Kidney (tissue), 14 donors: ENCODE data around the gene TLK2. TPM values are rescaled to one million over a fixed set of nuclear protein-coding genes. Genes with fewer than 3 reads are reported as not detected.

ENCODE experiments used
- DNase-seq, 5 donors: peaks; one replicate each; pipeline ENCODE4 v3.0.0-alpha.2; 2013 to 2020
- FAIRE-seq: peaks from 2 replicates; lab custom pipeline; 2012; peaks lifted over from hg19 to GRCh38; lab: Jason Lieb, UNC
- H3K27ac ChIP-seq, 2 donors: one replicate each; pipeline ENCODE4 v1.7.0; 2013; ENCODE audit warnings: low read depth in 2 of 2, low read length in 2 of 2, inconsistent platforms in 1 of 2
- H3K27me3 ChIP-seq: one replicate; pipeline ENCODE4 v1.7.1; 2013; ENCODE audit warnings: low read length, inconsistent platforms; ENCODE audit not compliant: control insufficient read depth, insufficient read depth
- H3K36me3 ChIP-seq, 3 donors: one replicate each; pipeline versions ENCODE4 v1.7.0 to v1.7.1; 2013; ENCODE audit warnings: low read length in 3 of 3, control low read depth in 1 of 3, inconsistent platforms in 1 of 3; ENCODE audit not compliant: insufficient read depth in 3 of 3, control insufficient read depth in 2 of 3
- H3K4me1 ChIP-seq, 3 donors: one replicate each; pipeline versions ENCODE4 v1.7.0 to v1.7.1; 2013; ENCODE audit warnings: low read length in 3 of 3, inconsistent platforms in 1 of 3, low read depth in 1 of 3; ENCODE audit not compliant: control insufficient read depth in 2 of 3, insufficient read depth in 2 of 3
- H3K4me3 ChIP-seq, 3 donors: one replicate each; pipeline versions ENCODE4 v1.7.0 to v1.8.1; 2013; ENCODE audit warnings: low read length in 3 of 3, control low read depth in 1 of 3, inconsistent platforms in 1 of 3
- H3K9ac ChIP-seq, 3 donors: one replicate each; pipeline versions ENCODE4 v1.7.0 to v1.7.1; 2013; ENCODE audit warnings: low read length in 3 of 3, control low read depth in 1 of 3, inconsistent platforms in 1 of 3
- H3K9me3 ChIP-seq, 3 donors: one replicate each; pipeline versions ENCODE4 v1.7.0 to v1.7.1; 2013; ENCODE audit warnings: low read length in 3 of 3, control low read depth in 1 of 3, inconsistent platforms in 1 of 3; ENCODE audit not compliant: control insufficient read depth in 2 of 3, insufficient read depth in 1 of 3
- intact Hi-C: fragments of 100-400 bp; cut with DNase I; formaldehyde crosslinking; loops from one replicate; pipeline ENCODE4 v1.11.1; 2022
- polyA plus RNA-seq: library from polyadenylated mRNA; stranded (reverse); fragments of 350-450 nt; fragmentation: Illumina TruSeq; extraction: RNeasy Lipid Tissue Mini Kit (QIAGEN cat#74804); gene quantifications from one replicate; pipeline ENCODE4 v1.2.3, GENCODE V29; 2014; ENCODE audit warnings: low read depth, low replicate concordance; ENCODE audit not compliant: insufficient read depth
- total RNA-seq: library from RNA; stranded (reverse); fragmentation: NEBNext Ultra II Directional; extraction: Animal tissue kit (Norgen Biotek cat#: 25700); gene quantifications from one replicate; pipeline ENCODE4 v1.2.1, GENCODE V29; 2021
- TF ChIP-seq, protein P1 (sequence below): IDR thresholded peaks from 3 replicates; pipeline ENCODE4 v1.5.1; 2012; ENCODE audit warnings: mild to moderate bottlenecking, moderate library complexity, borderline replicate concordance; ENCODE audit not compliant: insufficient read depth; ENCODE audit errors: extremely low read depth
- donor health status: control.
- donor health status: control.
- donor health status: control.
- donor health status: control.
- donor health status: control.
- donor health status: DM: yes; HTN: yes; CAD: no.
- donor health status: Normal renal cell carcinoma (clear cell type).

The TLK2 gene
- total and polyA plus RNA-seq, 2 donors from 2014 or later, result 15.6 to 43.0 TPM

DNA sequence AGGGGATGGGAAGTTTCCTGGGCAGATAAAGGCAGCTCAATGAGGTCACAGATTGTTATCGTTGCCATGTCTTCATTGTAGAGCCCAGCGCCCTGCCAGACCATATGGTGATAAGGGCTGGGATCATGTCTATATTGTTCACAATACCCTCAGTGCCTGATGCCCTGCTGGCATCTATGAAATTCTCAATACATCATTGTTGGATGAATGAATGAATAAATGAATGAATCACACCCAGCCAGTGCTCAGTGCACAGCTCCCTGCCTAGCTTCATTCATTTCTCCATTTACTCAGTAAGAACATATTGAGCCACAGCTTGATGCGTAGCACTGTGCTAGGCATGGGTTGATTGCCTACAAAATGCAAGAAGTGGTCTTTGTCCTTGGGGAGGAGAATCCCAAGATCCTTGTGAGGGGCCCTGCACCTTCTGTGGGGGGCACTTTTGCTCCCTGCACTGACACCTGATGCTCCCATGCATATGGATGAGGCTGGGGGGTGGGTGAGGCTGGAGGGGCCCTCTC, 178.6 kb downstream of the TLK2 start:
- intact Hi-C loops, result no loop called here
- Histone ChIP-seq H3K9ac (no peak overlapping the region), H3K9me3 (peaks cover 0 to 5% (median 0%) of the 10 kb centered on the region in 3 donors), H3K36me3 (no peaks in the 10 kb centered on the region), H3K27ac (no peak overlapping the region), H3K4me3 (no peak overlapping the region), H3K27me3 (no peaks in the 10 kb centered on the region), H3K4me1 (peaks cover 0 to 5% (median under 1%) of the 10 kb centered on the region in 3 donors)
- no peak for FAIRE-seq
- TF ChIP-seq, protein P1, sequence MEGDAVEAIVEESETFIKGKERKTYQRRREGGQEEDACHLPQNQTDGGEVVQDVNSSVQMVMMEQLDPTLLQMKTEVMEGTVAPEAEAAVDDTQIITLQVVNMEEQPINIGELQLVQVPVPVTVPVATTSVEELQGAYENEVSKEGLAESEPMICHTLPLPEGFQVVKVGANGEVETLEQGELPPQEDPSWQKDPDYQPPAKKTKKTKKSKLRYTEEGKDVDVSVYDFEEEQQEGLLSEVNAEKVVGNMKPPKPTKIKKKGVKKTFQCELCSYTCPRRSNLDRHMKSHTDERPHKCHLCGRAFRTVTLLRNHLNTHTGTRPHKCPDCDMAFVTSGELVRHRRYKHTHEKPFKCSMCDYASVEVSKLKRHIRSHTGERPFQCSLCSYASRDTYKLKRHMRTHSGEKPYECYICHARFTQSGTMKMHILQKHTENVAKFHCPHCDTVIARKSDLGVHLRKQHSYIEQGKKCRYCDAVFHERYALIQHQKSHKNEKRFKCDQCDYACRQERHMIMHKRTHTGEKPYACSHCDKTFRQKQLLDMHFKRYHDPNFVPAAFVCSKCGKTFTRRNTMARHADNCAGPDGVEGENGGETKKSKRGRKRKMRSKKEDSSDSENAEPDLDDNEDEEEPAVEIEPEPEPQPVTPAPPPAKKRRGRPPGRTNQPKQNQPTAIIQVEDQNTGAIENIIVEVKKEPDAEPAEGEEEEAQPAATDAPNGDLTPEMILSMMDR, result no peak
- DNase-seq, result no peak

GRCh38 chr17:62657690-62658089, 179.1 kb downstream of the TLK2 start:
- no peak overlapping the region for H3K27ac ChIP-seq
- peaks cover 0 to 5% (median 0%) of the 10 kb centered on the region in 3 donors for H3K9me3 ChIP-seq
- H3K4me1 ChIP-seq, result peaks cover 0 to 4% (median 0%) of the 10 kb centered on the region in 3 donors
- intact Hi-C loops, result no loop called here
- H3K4me3 ChIP-seq, result no peak overlapping the region
- TF ChIP-seq, protein P1, result no peak
- H3K9ac ChIP-seq, result no peak overlapping the region
- no peaks in the 10 kb centered on the region for H3K27me3 ChIP-seq
- DNase-seq (peak in 1 of 5 donors; percentile 49), FAIRE-seq (no peak)
- no peaks in the 10 kb centered on the region for H3K36me3 ChIP-seq

DNA sequence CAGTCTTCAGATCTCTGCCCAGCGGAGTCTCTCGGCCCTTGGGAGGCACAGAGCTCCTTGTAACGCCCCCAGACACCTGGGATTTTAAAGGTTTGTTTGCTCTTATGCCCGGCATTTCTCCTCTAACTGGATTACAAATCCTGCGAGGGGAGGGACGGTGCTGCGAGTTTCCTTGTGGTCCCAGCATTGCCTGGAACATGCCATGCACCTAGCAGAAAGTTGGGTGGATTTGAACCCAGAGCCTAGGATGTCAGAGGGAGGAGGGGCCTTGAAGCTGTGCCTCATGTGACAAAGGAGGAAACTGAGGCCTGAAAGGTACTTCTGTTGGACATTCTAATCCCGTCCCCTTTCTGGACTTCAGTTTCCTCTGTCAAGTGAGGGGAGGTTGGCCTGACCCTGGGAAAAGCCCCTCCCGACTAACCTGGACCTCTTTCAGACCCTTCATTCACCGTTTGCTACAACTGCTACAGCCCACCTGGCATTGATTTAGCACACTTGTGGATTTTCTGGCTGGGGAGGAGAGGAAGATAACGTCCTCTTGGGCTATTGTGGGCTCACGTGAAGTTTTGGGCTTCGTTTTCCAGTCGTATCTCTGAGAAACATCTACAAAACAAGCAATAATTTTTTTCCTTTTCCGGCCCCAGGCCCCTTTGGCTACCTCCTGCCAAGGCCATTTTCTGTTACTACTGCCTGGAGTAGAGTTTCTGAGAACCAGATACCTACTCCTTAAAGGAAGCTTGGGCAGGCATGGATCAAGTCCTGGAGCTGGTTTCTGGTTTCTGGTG, 179.7 kb downstream of the TLK2 start:
- Histone ChIP-seq H3K4me3 (no peak overlapping the region), H3K9ac (no peak overlapping the region), H3K27ac (no peak overlapping the region), H3K27me3 (no peaks in the 10 kb centered on the region), H3K36me3 (no peaks in the 10 kb centered on the region), H3K4me1 (peaks cover 0 to 4% (median 0%) of the 10 kb centered on the region in 3 donors), H3K9me3 (peaks cover 0 to 5% (median 0%) of the 10 kb centered on the region in 3 donors)
- DNase-seq (peak in 1 of 5 donors; percentile 34), FAIRE-seq (no peak)
- intact Hi-C loops, result no loop called here
- TF ChIP-seq, protein P1, result no peak
